Astrocyte (in vitro differentiated cells and primary cell): ENCODE data around the gene SFMBT2.

ENCODE experiments used
- EZH2 ChIP-seq: IDR thresholded peaks from 2 replicates; pipeline ENCODE4 v1.6.1; 2012; ENCODE audit warnings: mild to moderate bottlenecking, low read length, inconsistent platforms; ENCODE audit not compliant: insufficient read depth
- TF ChIP-seq, protein P1 (sequence below): IDR thresholded peaks from 2 replicates; pipeline ENCODE4 v1.5.1; 2011; ENCODE audit warnings: low read depth, mild to moderate bottlenecking, inconsistent platforms, low read length, moderate library complexity; ENCODE audit not compliant: insufficient read depth

DNA sequence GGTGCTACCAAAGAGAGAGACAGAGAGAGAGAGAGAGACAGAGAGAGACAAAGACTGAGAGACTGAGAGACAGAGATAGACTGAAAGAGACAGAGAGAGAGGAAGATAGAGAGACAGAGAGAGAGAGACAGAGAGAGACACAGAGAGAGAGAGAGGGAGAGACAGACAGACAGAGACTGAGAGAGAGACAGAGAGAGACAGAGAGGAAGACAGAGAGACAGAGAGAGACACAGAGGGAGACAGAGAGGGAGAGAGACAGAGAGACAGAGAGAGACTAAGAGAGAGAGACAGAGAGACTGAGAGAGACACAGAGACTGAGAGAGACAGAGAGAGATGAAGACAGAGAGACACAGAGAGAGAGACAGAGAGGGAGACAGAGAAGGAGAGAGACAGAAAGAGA, 91.2 kb downstream of the SFMBT2 start:
- TF ChIP-seq, protein P1, sequence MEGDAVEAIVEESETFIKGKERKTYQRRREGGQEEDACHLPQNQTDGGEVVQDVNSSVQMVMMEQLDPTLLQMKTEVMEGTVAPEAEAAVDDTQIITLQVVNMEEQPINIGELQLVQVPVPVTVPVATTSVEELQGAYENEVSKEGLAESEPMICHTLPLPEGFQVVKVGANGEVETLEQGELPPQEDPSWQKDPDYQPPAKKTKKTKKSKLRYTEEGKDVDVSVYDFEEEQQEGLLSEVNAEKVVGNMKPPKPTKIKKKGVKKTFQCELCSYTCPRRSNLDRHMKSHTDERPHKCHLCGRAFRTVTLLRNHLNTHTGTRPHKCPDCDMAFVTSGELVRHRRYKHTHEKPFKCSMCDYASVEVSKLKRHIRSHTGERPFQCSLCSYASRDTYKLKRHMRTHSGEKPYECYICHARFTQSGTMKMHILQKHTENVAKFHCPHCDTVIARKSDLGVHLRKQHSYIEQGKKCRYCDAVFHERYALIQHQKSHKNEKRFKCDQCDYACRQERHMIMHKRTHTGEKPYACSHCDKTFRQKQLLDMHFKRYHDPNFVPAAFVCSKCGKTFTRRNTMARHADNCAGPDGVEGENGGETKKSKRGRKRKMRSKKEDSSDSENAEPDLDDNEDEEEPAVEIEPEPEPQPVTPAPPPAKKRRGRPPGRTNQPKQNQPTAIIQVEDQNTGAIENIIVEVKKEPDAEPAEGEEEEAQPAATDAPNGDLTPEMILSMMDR, result no peak
- TF ChIP-seq EZH2, result no peak
